KOPT-K1 (cell line): ENCODE data around the gene BUD23.
A peak's percentile ranks its signal among the peaks of the same experiment; 100 is the strongest.

Experiments
- H3K27ac ChIP-seq: fragments of 200-600 bp; sonication (generic); 2 replicates; pipeline ENCODE4 v1.5.1; 2016; ENCODE audit warnings: antibody characterized with exemption, mild to moderate bottlenecking, low read depth, low read length; ENCODE audit not compliant: poor library complexity, severe bottlenecking
- H3K36me3 ChIP-seq: fragments of 200-600 bp; sonication (generic); 2 replicates; pipeline ENCODE4 v1.5.1; 2017; ENCODE audit warnings: antibody characterized with exemption, mild to moderate bottlenecking, low read length, moderate library complexity; ENCODE audit not compliant: insufficient read depth
- H3K9me3 ChIP-seq: fragments of 200-600 bp; sonication (generic); 2 replicates; pipeline ENCODE4 v1.5.1; 2017; ENCODE audit warnings: antibody characterized with exemption, low read length, mild to moderate bottlenecking; ENCODE audit not compliant: insufficient read depth, poor library complexity, severe bottlenecking

Gene BUD23

DNA sequence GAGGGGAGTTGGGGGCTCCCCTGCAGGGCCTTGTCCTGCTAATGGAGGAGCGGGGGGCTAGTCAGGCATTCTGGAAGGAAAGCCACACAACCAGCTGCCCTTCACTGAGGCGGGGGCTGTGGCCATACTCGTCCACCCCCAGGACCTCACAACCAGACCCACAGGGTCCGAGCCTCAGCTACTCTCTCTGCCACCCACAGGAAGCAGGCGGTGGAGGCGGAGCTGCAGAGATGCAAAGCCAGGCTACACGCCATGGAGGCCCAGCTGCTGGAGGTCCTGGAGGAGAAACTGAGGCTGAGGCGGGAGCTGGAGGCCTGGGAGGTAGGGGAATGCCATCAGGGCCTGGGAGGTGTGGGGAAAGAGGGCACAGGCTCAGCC lies 52.1 kb downstream of the BUD23 start:
- Histone ChIP-seq H3K36me3 (peaks cover 18% of the 10 kb centered on the region; the same call in 1 of the 2 replicates), H3K27ac (no peak overlapping the region)

DNA sequence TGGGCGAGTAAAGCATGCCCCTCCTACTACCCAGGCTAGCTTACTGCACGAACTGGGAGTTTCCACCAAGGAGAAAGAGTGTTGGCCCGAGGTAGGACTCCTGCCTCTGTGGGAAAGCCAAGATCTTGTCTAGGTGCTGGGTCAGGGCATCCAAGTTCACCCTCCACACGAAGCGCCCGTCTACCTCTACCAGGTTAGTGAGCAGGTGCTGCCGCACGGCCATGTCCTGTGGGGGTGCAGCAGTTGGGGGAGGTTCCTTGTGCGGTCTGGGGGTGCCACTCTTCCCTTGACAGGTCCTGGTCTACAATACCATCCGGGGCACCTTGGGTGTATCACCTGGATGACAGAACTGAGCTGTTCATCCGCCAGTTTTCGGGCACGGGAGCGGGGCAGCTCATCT lies 53.5 kb downstream of the BUD23 start:
- peaks cover 18% of the 10 kb centered on the region; the same call in 1 of the 2 replicates for H3K36me3 ChIP-seq
- H3K9me3 ChIP-seq: no peaks in the 10 kb centered on the region
- no peak overlapping the region for H3K27ac ChIP-seq

More for the DNA sequence above, 52.1 kb downstream of the BUD23 start:
- H3K9me3 ChIP-seq: no peaks in the 10 kb centered on the region

DNA sequence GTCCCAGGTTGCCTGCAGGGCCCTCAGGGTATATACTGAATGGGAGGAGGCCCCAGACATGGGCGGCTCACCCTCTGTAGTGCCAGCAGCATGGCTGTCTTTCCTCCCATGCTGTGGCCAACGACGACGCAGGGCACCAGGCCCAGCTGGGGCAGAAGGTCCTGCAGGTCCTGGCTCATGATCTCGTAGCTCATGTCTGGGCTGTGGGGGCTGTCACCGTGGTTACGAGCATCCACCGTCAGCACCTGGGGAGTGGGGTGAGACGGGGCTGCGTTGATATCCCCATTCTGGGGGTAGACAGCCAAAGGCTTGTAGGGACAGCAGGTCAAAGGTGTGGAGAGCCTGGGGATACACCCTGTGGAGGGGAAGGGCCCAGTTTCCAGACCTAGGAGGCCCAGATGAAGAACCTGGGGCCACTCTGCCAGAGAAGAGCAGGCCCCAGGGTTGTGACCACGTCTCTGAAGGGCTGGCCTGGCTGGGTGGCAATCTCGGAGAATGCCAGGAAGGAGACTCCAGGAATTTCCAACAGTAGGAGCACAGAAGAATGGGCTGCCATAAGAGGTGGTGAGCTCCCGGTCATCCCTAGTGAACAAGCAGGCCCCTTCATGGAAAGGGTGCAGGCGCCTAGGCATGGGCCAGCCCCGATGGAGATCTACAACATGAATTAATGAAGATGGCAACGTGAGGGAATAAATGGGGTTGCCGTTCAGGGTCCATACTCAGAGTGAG lies 54.3 kb downstream of the BUD23 start:
- no peaks in the 10 kb centered on the region for H3K9me3 ChIP-seq
- H3K36me3 ChIP-seq: peaks cover 18% of the 10 kb centered on the region; the same call in 1 of the 2 replicates
- H3K27ac ChIP-seq: peak overlapping the region; percentile 85

DNA sequence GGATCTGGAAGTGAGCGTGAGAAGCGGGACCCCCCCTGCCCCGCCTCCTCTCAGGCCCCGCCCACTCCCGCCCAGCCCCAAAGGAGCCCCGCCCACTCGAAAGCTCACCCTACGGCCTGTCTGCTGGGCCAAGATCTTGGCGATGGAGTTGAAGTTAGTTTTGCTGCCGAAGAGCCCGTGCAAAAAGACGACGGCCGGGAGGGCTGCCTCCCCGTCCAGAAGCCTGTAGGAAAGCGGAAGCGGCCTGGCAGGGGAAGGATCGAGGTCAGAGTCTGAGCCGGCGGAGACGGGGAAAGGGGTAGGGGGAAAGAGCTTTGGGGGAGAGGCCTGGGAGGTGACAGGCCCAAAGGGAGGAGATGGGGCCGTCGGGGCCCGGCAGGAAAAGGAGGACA lies 54.8 kb downstream of the BUD23 start:
- Histone ChIP-seq H3K9me3 (no peaks in the 10 kb centered on the region), H3K36me3 (peaks cover 18% of the 10 kb centered on the region; the same call in 1 of the 2 replicates), H3K27ac (peak overlapping the region; percentile 85)

DNA sequence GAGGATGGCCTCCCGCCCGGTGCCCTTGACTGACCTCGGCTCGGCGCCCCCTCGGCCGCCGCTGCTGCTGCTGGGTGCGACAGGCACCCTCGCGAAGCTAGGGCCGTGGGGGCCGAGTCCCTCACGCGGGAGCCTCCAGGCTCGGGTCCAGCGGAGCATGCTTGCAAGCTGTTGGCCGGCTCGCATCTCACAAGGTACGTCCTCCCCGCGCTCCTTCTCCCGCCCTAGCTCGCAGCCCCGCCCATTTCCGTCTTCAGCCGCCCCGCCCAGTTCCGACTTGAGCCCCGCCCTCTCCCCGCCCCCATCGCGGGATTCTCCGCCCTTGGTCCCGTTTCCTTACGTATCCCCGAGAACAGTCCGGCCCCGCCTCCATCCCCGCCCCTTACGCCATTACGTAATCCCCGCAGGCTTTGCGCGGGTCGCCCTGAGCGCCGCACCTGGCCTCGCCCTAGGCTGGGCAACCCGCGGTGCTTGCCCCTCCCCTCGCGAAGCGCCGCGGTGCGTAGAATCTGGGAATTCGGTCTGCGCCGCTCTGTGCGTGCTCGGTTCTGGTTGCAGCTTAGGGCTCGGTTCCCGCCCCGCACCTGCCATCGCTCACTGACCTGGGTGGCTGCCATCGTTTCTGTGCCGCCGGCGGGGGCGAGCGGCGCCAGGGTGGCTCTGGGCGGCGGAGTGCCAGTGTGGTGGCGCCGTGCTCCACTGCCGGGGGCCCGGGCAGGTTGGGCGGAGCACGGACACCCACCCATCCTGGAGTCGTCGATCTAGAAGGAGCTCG lies 55.4 kb downstream of the BUD23 start, which contains the start of gene ABHD11:
TSS of gene ABHD11 (minus strand) at position 191 of the 775 bp plus-strand sequence. CDS start at position 159, 32 bp downstream.
- Histone ChIP-seq H3K36me3 (peaks cover 18% of the 10 kb centered on the region; the same call in 1 of the 2 replicates), H3K9me3 (no peaks in the 10 kb centered on the region), H3K27ac (peak within 1 kb of the TSS; percentile 85)

DNA sequence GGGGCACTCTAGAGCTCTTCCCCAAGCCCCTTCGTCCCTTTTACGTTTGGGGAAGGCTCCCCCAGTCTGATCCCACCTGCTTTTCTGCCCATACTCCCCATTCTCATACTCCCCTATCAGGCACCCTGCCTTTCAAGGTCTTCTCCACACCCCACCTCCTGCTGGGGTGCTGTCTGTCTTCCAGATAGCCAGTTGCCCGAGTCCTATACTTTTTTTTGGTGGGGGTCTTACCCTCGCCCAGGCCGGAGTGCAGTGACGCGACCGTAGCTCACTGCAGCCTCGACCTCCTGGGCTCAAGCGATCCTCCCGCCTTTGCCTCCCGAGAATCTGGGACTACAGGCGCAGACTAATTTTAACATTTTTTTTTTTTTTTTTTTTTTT lies 56.0 kb downstream of the BUD23 start:
- peak overlapping the region; percentile 85 for H3K27ac ChIP-seq
- peaks cover 18% of the 10 kb centered on the region; the same call in 1 of the 2 replicates for H3K36me3 ChIP-seq
- H3K9me3 ChIP-seq: no peaks in the 10 kb centered on the region

DNA sequence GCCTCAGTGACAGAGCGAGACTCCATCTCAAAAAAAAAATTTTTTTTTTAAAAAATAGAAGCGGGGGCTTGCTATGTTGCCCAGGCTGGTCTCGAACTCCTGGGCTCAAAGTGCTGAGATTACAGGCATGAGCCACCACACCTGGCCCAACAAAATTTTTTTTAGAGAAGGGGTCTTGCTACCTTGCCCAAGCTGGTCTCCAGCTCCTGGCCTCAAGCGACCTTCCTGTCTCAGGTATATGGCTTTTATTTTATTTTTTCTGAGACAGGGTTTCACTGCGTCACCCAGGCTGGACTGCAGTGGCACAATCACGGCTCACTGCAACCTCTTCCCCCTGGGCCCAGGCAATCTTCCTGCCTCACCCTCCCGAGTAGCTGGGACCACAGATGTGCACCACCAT lies 56.8 kb downstream of the BUD23 start:
- H3K36me3 ChIP-seq: peaks cover 18% of the 10 kb centered on the region; the same call in 1 of the 2 replicates
- no peaks in the 10 kb centered on the region for H3K9me3 ChIP-seq
- no peak overlapping the region for H3K27ac ChIP-seq

DNA sequence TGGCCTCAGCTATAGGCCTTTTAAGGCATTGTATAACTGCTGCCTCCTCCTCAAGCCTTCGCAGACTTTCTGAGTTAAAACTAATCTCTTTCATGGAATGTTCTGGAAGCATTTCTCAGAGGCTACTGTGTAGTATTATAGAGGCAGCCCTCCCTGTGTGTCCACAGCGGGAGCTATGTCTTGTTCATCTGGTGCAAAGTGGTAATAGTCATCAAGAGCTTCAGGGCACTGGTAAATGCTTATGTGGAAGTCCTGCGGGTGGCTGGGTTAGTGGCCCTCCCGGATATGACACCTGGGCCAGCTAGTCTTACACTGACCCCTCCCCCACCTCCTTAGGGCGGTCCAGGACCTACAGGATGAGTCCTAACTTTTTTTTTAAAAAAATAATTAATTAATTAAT lies 57.4 kb downstream of the BUD23 start:
- Histone ChIP-seq H3K36me3 (peaks cover 15% of the 10 kb centered on the region; the same call in 1 of the 2 replicates), H3K9me3 (no peaks in the 10 kb centered on the region), H3K27ac (no peak overlapping the region)

DNA sequence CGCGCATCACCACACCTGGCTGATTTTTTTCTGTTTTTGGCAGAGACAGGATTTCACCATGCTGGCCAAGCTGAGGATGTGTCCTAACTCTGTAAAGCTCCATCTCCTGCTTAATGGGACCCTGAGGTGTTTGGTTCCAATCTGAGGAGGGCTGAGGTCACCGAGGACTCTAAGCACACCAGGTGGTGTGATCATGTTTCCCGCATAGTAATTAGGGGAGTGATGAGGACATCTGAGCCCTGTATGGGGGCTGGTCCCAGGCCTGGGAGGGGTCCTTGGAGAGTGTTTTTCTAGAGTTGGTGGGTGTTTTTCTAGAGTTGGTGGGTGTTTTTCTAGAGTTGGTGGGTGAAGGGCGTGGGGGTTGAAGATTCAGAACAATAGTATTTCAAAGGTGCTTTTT lies 58.2 kb downstream of the BUD23 start:
- Histone ChIP-seq H3K36me3 (peaks cover 9% of the 10 kb centered on the region; the same call in 1 of the 2 replicates), H3K27ac (no peak overlapping the region), H3K9me3 (no peaks in the 10 kb centered on the region)

DNA sequence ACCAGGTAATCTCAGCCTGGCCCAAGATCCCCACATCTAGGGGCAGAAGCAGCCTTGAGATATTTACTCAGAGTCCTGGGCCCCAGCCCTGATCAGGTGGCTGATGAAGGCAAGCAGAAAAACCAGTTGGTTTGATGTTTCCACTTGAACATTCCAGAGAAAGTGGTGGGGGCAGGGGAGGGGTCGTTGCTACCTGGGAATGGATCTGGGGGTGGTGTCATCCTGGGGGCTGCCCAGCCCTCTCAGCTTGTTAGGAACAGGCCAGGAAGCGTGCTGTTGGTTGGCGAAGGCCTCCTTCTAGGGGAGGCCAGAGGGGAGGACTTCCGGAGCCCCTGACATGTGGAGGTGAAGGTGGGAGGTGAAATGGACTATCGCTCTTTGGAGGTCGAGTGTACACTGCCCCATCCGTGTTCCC lies 58.9 kb downstream of the BUD23 start:
- H3K27ac ChIP-seq: no peak overlapping the region
- peaks cover 2% of the 10 kb centered on the region; the same call in 1 of the 2 replicates for H3K36me3 ChIP-seq
- H3K9me3 ChIP-seq: no peaks in the 10 kb centered on the region

DNA sequence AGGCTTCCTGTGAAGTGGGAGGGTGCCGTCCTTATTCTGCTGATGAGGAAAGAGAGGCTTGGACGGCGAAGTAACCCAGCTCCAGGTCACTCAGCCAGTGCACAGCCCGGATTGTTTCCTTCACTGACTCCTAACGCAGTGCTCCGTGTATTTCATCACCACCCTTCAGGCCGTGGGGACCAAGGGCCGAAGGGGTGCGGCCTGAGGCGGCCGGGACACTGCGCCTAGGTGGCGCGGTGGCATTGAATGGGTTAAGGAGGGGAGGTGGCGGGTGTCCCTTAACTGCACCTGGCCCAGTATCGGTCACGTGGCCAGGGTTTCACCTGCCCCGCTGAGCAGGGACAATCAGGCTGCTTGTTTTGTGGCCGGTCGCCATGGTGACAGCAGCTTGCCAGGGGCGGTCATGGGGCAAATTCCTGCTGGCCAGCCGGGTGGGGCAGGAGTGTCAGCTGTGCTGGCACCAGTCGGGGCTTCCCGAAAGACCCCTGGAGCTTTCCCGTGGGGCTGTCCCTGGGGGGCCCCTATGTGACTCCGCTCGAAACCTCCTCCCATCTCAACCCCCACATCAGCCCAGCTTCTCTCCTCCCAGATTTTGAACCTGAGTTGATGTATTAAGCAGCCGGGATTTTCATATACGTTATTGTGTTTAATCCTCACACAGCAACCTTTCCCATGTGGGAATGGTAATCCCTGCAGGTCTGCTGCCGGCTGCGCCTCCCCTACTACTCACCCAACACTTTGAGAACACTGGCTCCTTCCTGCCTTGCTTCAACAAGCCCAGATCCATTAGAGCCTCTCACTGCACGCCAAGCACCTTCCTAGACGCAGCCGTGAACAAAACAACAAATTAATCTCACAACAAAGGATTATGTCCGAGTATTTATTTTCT lies 59.6 kb downstream of the BUD23 start:
- Histone ChIP-seq H3K9me3 (no peaks in the 10 kb centered on the region), H3K27ac (no peak overlapping the region), H3K36me3 (no peaks in the 10 kb centered on the region)

DNA sequence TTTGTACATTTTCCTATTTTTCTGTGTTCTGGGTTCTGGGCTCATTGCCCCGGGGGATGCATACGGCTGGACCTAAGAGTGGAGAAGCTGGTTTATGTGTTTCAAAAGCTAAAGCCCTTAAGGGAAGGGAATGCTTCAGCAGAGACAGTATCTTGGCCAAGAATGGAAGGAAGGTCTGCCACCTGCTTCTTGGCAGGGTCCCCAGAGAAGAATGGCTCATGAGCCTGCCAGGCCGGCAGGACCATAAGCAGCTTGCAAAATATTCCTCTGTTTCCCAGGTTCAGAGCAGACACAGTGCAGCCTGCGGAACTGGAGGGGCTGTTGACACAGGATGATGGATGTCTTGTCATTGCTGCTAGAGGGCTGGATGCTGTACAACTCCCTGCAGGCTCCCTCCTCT lies 63.0 kb downstream of the BUD23 start:
- peaks cover 4% of the 10 kb centered on the region for H3K9me3 ChIP-seq
- H3K27ac ChIP-seq: no peak overlapping the region
- H3K36me3 ChIP-seq: no peaks in the 10 kb centered on the region
